ENCODE data around the gene RANBP3L.
"Not testable (repeated sequence)": the region's sequence is repeated elsewhere in the genome, so short reads cannot be mapped to it uniquely, and the experiment has no call there.

Gene RANBP3L

GRCh38 chr5:36301858-36302603 is at the start of gene RANBP3L:
Gene RANBP3L (minus strand): TSS chr5:36301902. CDS start chr5:36301416, 486 bp downstream.
- TF ChIP-seq CTCF (IDR thresholded peaks at IDR 0.05; ENCODE audit: low read depth, low read length, missing control alignments), result no peak
- H3K27ac ChIP-seq, result no peak within 1 kb of the TSS
- in situ Hi-C loops (cut with HindIII; ENCODE audit: low pct_ligation_motif_present, low sequenced_read_pairs), result no loop called here
- H3K36me3 ChIP-seq (replicated peaks), result no peaks in the 10 kb centered on the region
- H3K4me3 ChIP-seq (ENCODE audit: low read depth, low read length), result peak within 1 kb of the TSS; percentile 29
- no peak for DNase-seq
- no peaks in the 10 kb centered on the region for H3K27me3 ChIP-seq (replicated peaks)

- in situ Hi-C loops (cut with HindIII; ENCODE audit: low pct_ligation_motif_present, low sequenced_read_pairs), result no loop called here
- Histone ChIP-seq H3K27me3 (replicated peaks) (no peaks in the 10 kb centered on the region), H3K4me3 (ENCODE audit: low read depth, low read length) (no peak overlapping the region), H3K36me3 (replicated peaks) (no peaks in the 10 kb centered on the region), H3K27ac (no peak overlapping the region)
- no peak for DNase-seq
- TF ChIP-seq CTCF (IDR thresholded peaks at IDR 0.05; ENCODE audit: low read depth, low read length, missing control alignments), result no peak
Observed at GRCh38 chr5:36346896-36347690, 45.4 kb upstream of the RANBP3L start.

GRCh38 chr5:36344899-36345298 is 43.2 kb upstream of the RANBP3L start:
- no peaks in the 10 kb centered on the region for H3K27me3 ChIP-seq (replicated peaks)
- no peak overlapping the region for H3K27ac ChIP-seq
- DNase-seq, result no peak
- H3K4me3 ChIP-seq (ENCODE audit: low read depth, low read length), result no peak overlapping the region
- in situ Hi-C loops (cut with HindIII; ENCODE audit: low pct_ligation_motif_present, low sequenced_read_pairs), result no loop called here
- no peak for TF ChIP-seq CTCF (IDR thresholded peaks at IDR 0.05; ENCODE audit: low read depth, low read length, missing control alignments)
- H3K36me3 ChIP-seq (replicated peaks), result no peaks in the 10 kb centered on the region

GRCh38 chr5:36341720-36342119 is 40.0 kb upstream of the RANBP3L start:
- H3K36me3 ChIP-seq (replicated peaks); in situ Hi-C loops (cut with HindIII; ENCODE audit: low pct_ligation_motif_present, low sequenced_read_pairs); H3K4me3 ChIP-seq (ENCODE audit: low read depth, low read length); DNase-seq; H3K27ac ChIP-seq; H3K27me3 ChIP-seq (replicated peaks): not testable (repeated sequence)

- in situ Hi-C loops (cut with HindIII; ENCODE audit: low pct_ligation_motif_present, low sequenced_read_pairs), result no loop called here
- Histone ChIP-seq H3K4me3 (ENCODE audit: low read depth, low read length) (no peak overlapping the region), H3K27ac (no peak overlapping the region)
Observed at GRCh38 chr5:36337597-36337996, 35.9 kb upstream of the RANBP3L start.

More at GRCh38 chr5:36337597-36337996, 35.9 kb upstream of the RANBP3L start:
- no peaks in the 10 kb centered on the region for H3K27me3 ChIP-seq (replicated peaks)
- DNase-seq, result no peak
- no peak for TF ChIP-seq CTCF (IDR thresholded peaks at IDR 0.05; ENCODE audit: low read depth, low read length, missing control alignments)
- H3K36me3 ChIP-seq (replicated peaks), result no peaks in the 10 kb centered on the region
